ENCODE data around the gene DCTPP1. TPM values are rescaled to one million over a fixed set of nuclear protein-coding genes. Genes with fewer than 3 reads are reported as not detected.
A peak's percentile ranks its signal among the peaks of the same experiment; 100 is the strongest.

The DCTPP1 gene
- total and polyA plus RNA-seq, 2 of the 13 experiments (the other 11 are each of a cell fraction or from before 2014, with no cell fraction given): 54.8 to 74.4 TPM

DNA sequence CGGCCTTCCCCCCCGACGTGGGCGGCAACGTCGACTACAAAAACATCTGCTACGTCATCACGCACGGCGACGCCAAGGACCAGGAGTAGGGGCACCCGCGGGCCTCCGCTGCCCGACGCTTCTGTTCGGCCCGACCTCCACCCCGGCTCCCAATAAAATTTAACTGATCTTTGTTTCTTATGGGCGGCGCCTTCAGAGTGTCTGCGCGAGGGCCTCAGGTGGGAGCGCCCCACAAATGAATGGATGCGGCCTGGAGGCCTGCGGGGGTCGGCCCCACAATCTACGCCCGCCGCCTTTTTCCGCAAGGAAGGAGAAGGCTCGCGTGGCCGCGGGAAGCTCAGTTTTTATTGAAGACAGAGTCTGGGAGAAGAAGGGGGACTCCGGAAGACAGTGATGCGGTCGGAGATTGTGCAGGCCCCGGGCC lies 52.0 kb downstream of the DCTPP1 start (continued):
- TF ChIP-seq MED13 (CRISPR knock-in tag; IDR thresholded peaks at IDR 0.05) (no peak), ZSCAN29 (CRISPR knock-in tag; conservative IDR thresholded peaks at IDR 0.05) (0 out of 2 replicates have a peak, but pooled peaks have one; percentile 27), FOXK1 (CRISPR knock-in tag; IDR thresholded peaks at IDR 0.05; ENCODE audit: borderline replicate concordance, low read depth) (0 out of 2 replicates have a peak, but pooled peaks have one; percentile 13), ZNF543 (CRISPR knock-in tag; IDR thresholded peaks at IDR 0.05) (no peak), ZNF121 (CRISPR knock-in tag; IDR thresholded peaks at IDR 0.05) (peak; percentile 33; the same call in 1 of the 2 replicates), TP53 (CRISPR knock-in tag; conservative IDR thresholded peaks at IDR 0.05) (no peak), SMAD9 (CRISPR knock-in tag; IDR thresholded peaks at IDR 0.05) (no peak), HOXA9 (CRISPR knock-in tag; IDR thresholded peaks at IDR 0.05; ENCODE audit: borderline replicate concordance) (0 out of 2 replicates have a peak, but pooled peaks have one; percentile 55), ZNF225 (CRISPR knock-in tag; IDR thresholded peaks at IDR 0.05) (no peak), ZFYVE20 (CRISPR knock-in tag; IDR thresholded peaks at IDR 0.05; ENCODE audit: borderline replicate concordance, low read depth) (no peak), TBX2 (CRISPR knock-in tag; IDR thresholded peaks at IDR 0.05; ENCODE audit: borderline replicate concordance) (no peak; the same call in 1 of the 2 replicates), KDM2A (CRISPR knock-in tag; IDR thresholded peaks at IDR 0.05; ENCODE audit: borderline replicate concordance, low read depth) (0 out of 2 replicates have a peak, but pooled peaks have one; percentile 3), ZNF589 (CRISPR knock-in tag; conservative IDR thresholded peaks at IDR 0.05) (no peak; the same call in 1 of the 2 replicates), HDAC2 (CRISPR knock-in tag; IDR thresholded peaks at IDR 0.05) (no peak), ZSCAN9 (CRISPR knock-in tag; IDR thresholded peaks at IDR 0.05; ENCODE audit: borderline replicate concordance) (no peak), ZNF549 (CRISPR knock-in tag; IDR thresholded peaks at IDR 0.05) (no peak), GATAD2A (CRISPR knock-in tag; IDR thresholded peaks at IDR 0.05) (0 out of 2 replicates have a peak, but pooled peaks have one; percentile 1), SCMH1 (CRISPR knock-in tag; IDR thresholded peaks at IDR 0.05; ENCODE audit: borderline replicate concordance) (no peak), PAWR (CRISPR knock-in tag; IDR thresholded peaks at IDR 0.05; ENCODE audit: borderline replicate concordance) (no peak), ASH2L (IDR thresholded peaks at IDR 0.05; ENCODE audit: insufficient read length, low read depth, low read length) (peak; percentile 68)
- TF ChIP-seq, protein P1, sequence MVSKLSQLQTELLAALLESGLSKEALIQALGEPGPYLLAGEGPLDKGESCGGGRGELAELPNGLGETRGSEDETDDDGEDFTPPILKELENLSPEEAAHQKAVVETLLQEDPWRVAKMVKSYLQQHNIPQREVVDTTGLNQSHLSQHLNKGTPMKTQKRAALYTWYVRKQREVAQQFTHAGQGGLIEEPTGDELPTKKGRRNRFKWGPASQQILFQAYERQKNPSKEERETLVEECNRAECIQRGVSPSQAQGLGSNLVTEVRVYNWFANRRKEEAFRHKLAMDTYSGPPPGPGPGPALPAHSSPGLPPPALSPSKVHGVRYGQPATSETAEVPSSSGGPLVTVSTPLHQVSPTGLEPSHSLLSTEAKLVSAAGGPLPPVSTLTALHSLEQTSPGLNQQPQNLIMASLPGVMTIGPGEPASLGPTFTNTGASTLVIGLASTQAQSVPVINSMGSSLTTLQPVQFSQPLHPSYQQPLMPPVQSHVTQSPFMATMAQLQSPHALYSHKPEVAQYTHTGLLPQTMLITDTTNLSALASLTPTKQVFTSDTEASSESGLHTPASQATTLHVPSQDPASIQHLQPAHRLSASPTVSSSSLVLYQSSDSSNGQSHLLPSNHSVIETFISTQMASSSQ (IDR thresholded peaks at IDR 0.05; ENCODE audit: low read depth): no peak
- TF ChIP-seq, protein P1 (CRISPR knock-in tag; IDR thresholded peaks at IDR 0.05; ENCODE audit: borderline replicate concordance): no peak
- TF ChIP-seq, protein P2, sequence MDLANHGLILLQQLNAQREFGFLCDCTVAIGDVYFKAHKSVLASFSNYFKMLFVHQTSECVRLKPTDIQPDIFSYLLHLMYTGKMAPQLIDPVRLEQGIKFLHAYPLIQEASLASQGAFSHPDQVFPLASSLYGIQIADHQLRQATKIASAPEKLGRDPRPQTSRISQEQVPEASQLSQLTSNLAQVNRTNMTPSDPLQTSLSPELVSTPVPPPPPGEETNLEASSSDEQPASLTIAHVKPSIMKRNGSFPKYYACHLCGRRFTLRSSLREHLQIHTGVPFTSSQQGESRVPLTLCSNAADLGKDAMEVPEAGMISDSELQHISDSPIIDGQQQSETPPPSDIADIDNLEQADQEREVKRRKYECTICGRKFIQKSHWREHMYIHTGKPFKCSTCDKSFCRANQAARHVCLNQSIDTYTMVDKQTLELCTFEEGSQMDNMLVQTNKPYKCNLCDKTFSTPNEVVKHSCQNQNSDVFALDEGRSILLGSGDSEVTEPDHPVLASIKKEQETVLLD (CRISPR knock-in tag; IDR thresholded peaks at IDR 0.05; ENCODE audit: low read depth): 0 out of 2 replicates have a peak, but pooled peaks have one; percentile 53

All from HepG2 (cell line).